HepG2 (cell line): ENCODE data around the gene TDRD1. TPM values are rescaled to one million over a fixed set of nuclear protein-coding genes. Genes with fewer than 3 reads are reported as not detected.

Experiments used
- BRD4 ChIP-seq: sonication (generic); formaldehyde crosslinking; IDR thresholded peaks from 2 replicates; pipeline ENCODE4 v1.4.0; 2020; ENCODE audit warnings: missing genetic modification reagents
- CAMTA2 ChIP-seq: sonication (generic); formaldehyde crosslinking; IDR thresholded peaks from 2 replicates; pipeline ENCODE4 v1.4.0; 2020; ENCODE audit warnings: mild to moderate bottlenecking, missing genetic modification reagents, borderline replicate concordance
- DMTF1 ChIP-seq: sonication (generic); formaldehyde crosslinking; IDR thresholded peaks from 2 replicates; pipeline ENCODE4 v1.4.0; 2020; ENCODE audit warnings: mild to moderate bottlenecking, missing genetic modification reagents
- DNMT3B ChIP-seq: conservative IDR thresholded peaks from 2 replicates; pipeline ENCODE4 v1.6.1; 2016; ENCODE audit warnings: missing biosample characterization, control low read depth
- DPF2 ChIP-seq: sonication (generic); formaldehyde crosslinking; IDR thresholded peaks from 2 replicates; pipeline ENCODE4 v1.4.0; 2020; ENCODE audit warnings: mild to moderate bottlenecking, low read depth, missing genetic modification reagents, borderline replicate concordance
- NR0B2 ChIP-seq: sonication (generic); formaldehyde crosslinking; IDR thresholded peaks from 2 replicates; pipeline ENCODE4 v1.4.0; 2020; ENCODE audit warnings: mild to moderate bottlenecking, missing genetic modification reagents
- SKIL ChIP-seq: sonication (generic); formaldehyde crosslinking; IDR thresholded peaks from 2 replicates; pipeline ENCODE4 v1.8.0; 2022; ENCODE audit warnings: missing genetic modification reagents, mild to moderate bottlenecking, moderate library complexity, borderline replicate concordance
- SNAPC4 ChIP-seq: sonication (generic); formaldehyde crosslinking; IDR thresholded peaks from 2 replicates; pipeline ENCODE4 v1.4.0; 2020; ENCODE audit warnings: mild to moderate bottlenecking, missing genetic modification reagents
- ZNF124 ChIP-seq: sonication (generic); formaldehyde crosslinking; IDR thresholded peaks from 2 replicates; pipeline ENCODE4 v1.4.0; 2020; ENCODE audit warnings: missing genetic modification reagents
- ZNF138 ChIP-seq: sonication (generic); formaldehyde crosslinking; IDR thresholded peaks from 2 replicates; pipeline ENCODE4 v1.5.0; 2020; ENCODE audit warnings: mild to moderate bottlenecking, low read depth, missing genetic modification reagents
- ZNF260 ChIP-seq: sonication (generic); formaldehyde crosslinking; IDR thresholded peaks from 2 replicates; pipeline ENCODE4 v1.4.0; 2020; ENCODE audit warnings: missing genetic modification reagents, low read depth, mild to moderate bottlenecking, borderline replicate concordance
- ZNF431 ChIP-seq: sonication (generic); formaldehyde crosslinking; IDR thresholded peaks from 2 replicates; pipeline ENCODE4 v1.9.0; 2022; ENCODE audit warnings: missing genetic modification reagents, low read depth, mild to moderate bottlenecking, borderline replicate concordance
- ZNF468 ChIP-seq: sonication (generic); formaldehyde crosslinking; IDR thresholded peaks from 2 replicates; pipeline ENCODE4 v1.8.0; 2022; ENCODE audit warnings: mild to moderate bottlenecking, moderate library complexity, missing genetic modification reagents
- ZNF503 ChIP-seq: sonication (generic); formaldehyde crosslinking; IDR thresholded peaks from 2 replicates; pipeline ENCODE4 v1.4.0; 2020; ENCODE audit warnings: missing genetic modification reagents
- ZNF570 ChIP-seq: sonication (generic); formaldehyde crosslinking; IDR thresholded peaks from 2 replicates; pipeline ENCODE4 v1.4.0; 2020; ENCODE audit warnings: mild to moderate bottlenecking, missing genetic modification reagents, borderline replicate concordance
- ZNF713 ChIP-seq: sonication (generic); formaldehyde crosslinking; IDR thresholded peaks from 2 replicates; pipeline ENCODE4 v1.4.0; 2020; ENCODE audit warnings: mild to moderate bottlenecking, missing genetic modification reagents
- polyA plus RNA-seq, 8 experiments: library from polyadenylated mRNA; depleted of rRNA in 3 of 8; stranded (reverse) in 7 of 8; unstranded in 1 of 8; fragments of >200 nt; fragmentation: Illumina TruSeq in 4 of 8; extraction: Trizol in 4 of 8; gene quantifications; 2 replicates each; pipeline versions ENCODE4 v1.2.1 to v1.2.3, GENCODE V29; 2011 to 2016; ENCODE audit warnings: low read depth in 4 of 8, missing spikeins in 1 of 8, mixed read lengths in 1 of 8; ENCODE audit not compliant: insufficient read depth in 1 of 8
- total RNA-seq, 5 experiments: library from RNA; depleted of rRNA; stranded (reverse); fragments of >200 nt; fragmentation: Illumina TruSeq; extraction: Trizol; gene quantifications; 2 replicates each; pipeline ENCODE4 v1.2.3, GENCODE V29; 2016; ENCODE audit warnings: low read depth in 1 of 5

TDRD1 gene
- total and polyA plus RNA-seq, 2 of the 13 experiments (the other 11 are each of a cell fraction or from before 2014, with no cell fraction given): not detected

- TF ChIP-seq SNAPC4 (CRISPR knock-in tag) (no peak), DMTF1 (CRISPR knock-in tag) (no peak), ZNF138 (no peak), ZNF468 (CRISPR knock-in tag) (no peak), ZNF260 (no peak), ZNF713 (CRISPR knock-in tag) (0 out of 2 replicates have a peak, but pooled peaks have one; percentile 25), ZNF124 (CRISPR knock-in tag) (no peak), ZNF570 (no peak), ZNF503 (CRISPR knock-in tag) (no peak), SKIL (no peak), DNMT3B (CRISPR knock-in tag) (no peak), DPF2 (CRISPR knock-in tag) (no peak), CAMTA2 (CRISPR knock-in tag) (no peak), BRD4 (CRISPR knock-in tag) (no peak), ZNF431 (CRISPR knock-in tag) (no peak), NR0B2 (CRISPR knock-in tag) (no peak)
These were observed 5.0 kb upstream of the TDRD1 start, which contains the start of gene CCDC186 (continued) for GRCh38 chr10:114173921-114174694.
